ENCODE measurements around the gene HDAC9.

The HDAC9 gene

DNA sequence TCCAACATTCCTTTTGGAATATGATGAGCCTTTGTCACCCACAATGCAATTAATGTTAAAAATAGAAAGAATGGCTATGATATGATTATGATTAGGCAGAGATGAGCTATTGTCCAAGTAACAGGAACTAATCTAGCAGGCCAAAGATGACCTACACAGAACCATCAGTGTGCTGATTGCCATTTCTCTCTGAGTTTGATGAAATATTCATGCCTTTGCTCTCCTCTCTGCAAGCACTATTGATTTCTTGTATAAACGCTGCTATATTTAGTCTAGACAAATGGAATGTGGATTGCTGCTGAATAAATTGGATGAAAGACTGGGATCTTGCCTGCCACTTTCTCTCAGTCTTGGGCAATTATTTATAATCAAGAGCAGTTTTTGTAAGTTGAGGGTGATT is 85.4 kb downstream of the HDAC9 start:
- no peak for DNase-seq (ENCODE audit: low read depth in 2 of 2, low spot score in 1 of 2)

DNA sequence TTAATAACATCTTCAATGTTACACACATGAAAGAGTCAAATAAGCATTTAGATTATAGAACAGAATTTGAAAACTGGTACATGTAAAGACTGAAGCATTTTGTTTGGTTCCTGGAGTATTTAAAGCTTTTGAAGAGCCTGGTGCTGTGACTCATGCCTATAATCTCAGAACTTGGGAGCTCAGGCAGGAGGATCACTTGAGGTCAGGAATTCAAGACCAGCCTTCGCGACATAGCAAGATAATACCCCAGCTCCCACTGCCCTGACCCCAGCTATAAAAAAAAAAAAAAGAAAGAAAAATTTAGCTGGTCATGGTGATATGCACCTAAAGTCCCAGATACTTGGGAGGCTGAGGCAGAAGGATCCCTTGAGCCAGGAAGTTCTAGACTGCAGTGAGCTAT is 87.8 kb downstream of the HDAC9 start:
- DNase-seq (ENCODE audit: low read depth in 2 of 2, low spot score in 1 of 2), result no peak

- DNase-seq (ENCODE audit: low read depth in 2 of 2, low spot score in 1 of 2), result no peak
Observed at GRCh38 chr7:18590241-18590640, 94.7 kb downstream of the HDAC9 start.

GRCh38 chr7:18590744-18591340 is 95.3 kb downstream of the HDAC9 start:
- no peak for DNase-seq (ENCODE audit: low read depth in 2 of 2, low spot score in 1 of 2)

GRCh38 chr7:18593602-18594279 is 98.2 kb downstream of the HDAC9 start:
- DNase-seq (ENCODE audit: low read depth in 2 of 2, low spot score in 1 of 2), result no peak

DNA sequence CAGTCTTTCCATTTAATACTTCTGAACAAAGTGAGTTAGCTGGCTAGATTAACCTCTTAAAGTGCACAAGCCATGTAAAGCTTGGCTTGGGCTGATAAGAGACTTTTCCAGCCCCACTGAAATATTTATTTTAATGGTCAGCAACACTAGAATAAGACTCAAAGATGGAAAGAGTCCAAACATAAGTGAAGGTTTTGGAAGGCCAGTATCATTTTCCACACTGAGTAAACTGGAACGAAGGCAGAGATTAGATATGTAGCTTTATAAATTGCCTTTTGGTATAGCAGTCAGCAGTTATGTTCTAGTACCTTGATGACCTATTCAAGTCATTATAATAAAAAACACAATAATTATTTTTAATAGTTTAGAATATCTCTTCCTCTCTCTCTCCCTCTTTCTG is 102.2 kb downstream of the HDAC9 start:
- no peak for DNase-seq (ENCODE audit: low read depth in 2 of 2, low spot score in 1 of 2)

GRCh38 chr7:18607025-18607424 is 111.5 kb downstream of the HDAC9 start:
- DNase-seq (ENCODE audit: low read depth in 2 of 2, low spot score in 1 of 2), result no peak

DNA sequence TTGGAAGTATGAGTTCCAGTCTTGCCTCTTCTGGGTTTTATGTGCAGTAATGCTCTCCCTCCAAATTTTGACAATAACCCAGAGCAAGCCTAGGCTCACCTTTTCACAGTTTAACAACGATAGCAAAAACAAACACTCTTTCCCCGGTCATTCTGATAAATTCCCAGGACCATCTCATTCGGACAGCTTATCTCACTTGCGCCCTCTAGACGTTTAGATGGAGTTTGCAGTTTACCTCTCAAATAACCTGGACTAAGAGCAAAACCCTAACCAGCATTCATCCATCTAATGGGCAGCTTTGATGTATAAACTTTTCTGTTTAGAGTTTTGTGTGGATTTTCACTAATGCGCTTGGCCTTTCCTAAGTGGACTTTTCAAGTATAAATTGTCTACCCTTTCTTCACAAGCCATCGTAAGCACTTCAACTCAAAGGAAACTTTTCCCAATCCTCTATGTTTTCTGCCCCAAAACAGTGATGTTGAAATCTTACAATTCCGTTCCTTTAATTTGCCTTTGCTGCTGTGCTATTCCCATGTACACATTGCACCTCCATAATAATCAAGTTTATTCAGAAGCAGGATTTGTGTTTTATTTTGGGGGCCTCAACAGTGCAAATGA is 114.9 kb downstream of the HDAC9 start:
- no peak for DNase-seq (ENCODE audit: low read depth in 2 of 2, low spot score in 1 of 2)

- DNase-seq (ENCODE audit: low read depth in 2 of 2, low spot score in 1 of 2), result no peak
Observed at GRCh38 chr7:18614841-18615240, 119.3 kb downstream of the HDAC9 start.

- no peak for DNase-seq (ENCODE audit: low read depth in 2 of 2, low spot score in 1 of 2)
Observed at GRCh38 chr7:18619311-18619710, 123.8 kb downstream of the HDAC9 start.

DNA sequence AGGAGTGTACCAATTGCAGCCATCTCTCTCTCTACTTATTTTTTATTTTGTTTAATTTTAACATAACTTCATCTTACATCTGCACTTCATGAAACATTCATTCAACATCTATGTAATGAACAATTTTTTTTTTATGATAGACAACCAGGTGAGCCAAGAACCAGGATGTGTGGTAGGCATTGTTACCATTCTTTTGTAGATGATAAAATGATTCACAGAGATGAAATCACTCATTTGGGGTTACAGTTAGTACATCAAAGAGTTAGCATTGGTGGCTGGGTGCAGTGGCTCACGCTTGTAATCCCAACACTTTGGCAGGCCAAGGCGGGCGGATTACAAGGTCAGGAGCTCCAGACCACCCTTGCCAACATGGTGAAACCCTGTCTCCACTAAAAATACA is 127.8 kb downstream of the HDAC9 start:
- no peak for DNase-seq (ENCODE audit: low read depth in 2 of 2, low spot score in 1 of 2)

DNA sequence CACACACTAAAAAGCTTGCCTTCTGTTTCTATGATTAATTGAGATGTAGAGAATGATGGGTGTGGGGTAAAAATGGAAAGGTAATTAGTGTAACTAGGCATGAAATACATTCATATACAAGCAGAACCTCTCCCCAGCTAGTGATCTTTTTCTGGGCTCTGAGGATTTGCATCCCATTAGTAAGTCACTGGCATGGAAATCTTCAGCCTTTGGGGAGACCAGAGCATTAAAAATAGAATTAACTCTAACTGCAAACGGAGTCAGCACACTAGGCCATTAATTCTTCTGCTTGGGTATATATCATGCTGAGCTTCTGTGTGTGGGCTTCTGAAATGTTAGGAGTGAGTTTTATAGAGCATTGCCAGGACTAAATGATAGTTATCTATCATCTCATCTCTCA is 128.9 kb downstream of the HDAC9 start:
- no peak for DNase-seq (ENCODE audit: low read depth in 2 of 2, low spot score in 1 of 2)

DNA sequence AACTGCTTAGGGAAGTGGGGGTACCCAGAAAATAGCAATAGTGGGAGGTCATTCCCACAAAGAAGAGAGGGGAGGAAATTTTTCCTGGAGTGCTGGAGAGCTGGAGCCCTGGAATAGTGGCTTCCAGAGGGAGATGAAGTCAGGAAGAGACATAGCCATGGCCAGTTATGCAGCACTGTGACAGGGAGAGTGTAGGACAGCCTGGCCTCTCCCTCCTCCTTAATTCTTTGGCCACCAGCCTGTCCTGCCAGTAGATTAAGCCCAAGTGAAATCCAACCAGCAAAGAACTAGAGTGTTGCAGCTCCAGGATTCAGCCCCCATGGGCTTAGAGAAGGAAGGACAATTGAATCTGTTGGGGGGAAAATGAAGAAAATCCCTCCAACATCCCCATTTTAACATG is 130.5 kb downstream of the HDAC9 start:
- no peak for DNase-seq (ENCODE audit: low read depth in 2 of 2, low spot score in 1 of 2)

GRCh38 chr7:18626717-18627116 is 131.2 kb downstream of the HDAC9 start:
- no peak for DNase-seq (ENCODE audit: low read depth in 2 of 2, low spot score in 1 of 2)

GRCh38 chr7:18637516-18637915 is 142.0 kb downstream of the HDAC9 start:
- DNase-seq (ENCODE audit: low read depth in 2 of 2, low spot score in 1 of 2), result no peak

DNA sequence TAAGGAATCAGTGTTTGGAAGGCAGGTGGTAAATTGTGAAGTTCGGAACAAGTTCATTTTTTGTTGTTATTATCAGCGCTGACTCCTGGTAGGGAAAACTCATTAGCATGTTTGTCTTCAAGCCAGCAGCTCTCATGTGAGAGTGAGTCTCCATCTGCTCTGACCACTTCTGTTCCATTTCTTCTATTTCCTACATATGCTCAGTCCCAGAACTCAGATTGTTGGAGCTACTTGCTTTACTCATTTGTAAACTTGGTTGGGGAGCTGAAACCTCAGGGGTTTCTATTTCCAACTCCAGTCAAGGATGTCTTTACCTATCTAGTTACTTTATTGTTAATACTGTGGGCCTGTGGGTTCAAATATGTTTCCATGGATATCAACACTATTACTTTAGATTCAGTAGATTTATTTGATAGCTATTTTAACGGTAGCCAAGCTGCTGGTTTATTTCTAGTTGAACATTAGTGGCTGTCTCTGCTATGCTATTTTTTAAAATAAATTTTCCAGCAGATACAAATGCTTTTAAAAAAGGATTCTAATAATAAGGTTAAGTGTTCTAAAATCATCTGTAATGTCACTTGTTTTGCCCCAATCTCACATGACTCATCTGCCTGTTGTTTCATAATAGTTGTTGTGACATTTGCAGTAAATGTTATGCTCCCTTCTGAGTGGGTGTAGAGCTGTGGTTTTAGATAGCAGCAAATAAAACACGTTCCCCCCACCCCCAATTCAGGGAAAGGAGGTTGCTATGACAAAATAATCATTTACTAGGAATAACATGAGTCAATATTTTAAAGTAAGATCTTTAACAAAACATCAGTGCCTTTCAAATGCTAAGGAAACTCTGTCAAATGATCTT is 143.3 kb downstream of the HDAC9 start:
- no peak for DNase-seq (ENCODE audit: low read depth in 2 of 2, low spot score in 1 of 2)

DNA sequence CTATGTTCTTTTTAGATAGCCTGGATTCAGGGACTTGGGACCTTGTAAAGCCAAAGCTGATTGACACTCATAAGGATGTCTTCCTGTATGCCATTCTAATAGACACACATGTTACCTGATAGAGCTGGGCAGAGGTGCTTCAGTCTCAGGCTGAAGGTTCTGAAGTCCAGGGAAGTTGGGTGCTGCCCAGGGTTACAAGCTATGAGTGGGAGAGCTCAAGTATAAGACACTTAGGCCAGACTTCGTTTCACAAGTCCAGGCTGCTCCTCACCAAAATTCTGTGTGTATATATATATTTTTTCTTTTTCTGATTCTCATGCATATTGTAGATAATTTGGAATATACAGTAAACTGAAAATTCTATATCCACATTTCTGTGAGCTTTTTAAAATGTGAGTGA is 144.2 kb downstream of the HDAC9 start:
- no peak for DNase-seq (ENCODE audit: low read depth in 2 of 2, low spot score in 1 of 2)

GRCh38 chr7:18644981-18645380 is 149.4 kb downstream of the HDAC9 start:
- no peak for DNase-seq (ENCODE audit: low read depth in 2 of 2, low spot score in 1 of 2)

DNA sequence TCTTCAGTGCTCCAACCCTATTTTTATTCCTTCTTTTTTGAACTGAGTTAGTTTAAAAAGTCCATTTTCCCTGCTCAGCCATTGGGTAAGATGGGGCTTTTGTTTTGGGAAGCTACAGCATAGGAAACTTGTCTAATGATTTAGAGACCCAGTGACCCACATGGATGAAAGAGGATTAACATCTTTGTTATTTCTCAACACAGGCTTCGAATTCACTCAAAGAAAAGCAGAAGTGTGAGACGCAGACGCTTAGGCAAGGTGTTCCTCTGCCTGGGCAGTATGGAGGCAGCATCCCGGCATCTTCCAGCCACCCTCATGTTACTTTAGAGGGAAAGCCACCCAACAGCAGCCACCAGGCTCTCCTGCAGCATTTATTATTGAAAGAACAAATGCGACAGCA is 152.0 kb downstream of the HDAC9 start:
- no peak for DNase-seq (ENCODE audit: low read depth in 2 of 2, low spot score in 1 of 2)

GRCh38 chr7:18648849-18649758 is 153.6 kb downstream of the HDAC9 start:
- no peak for DNase-seq (ENCODE audit: low read depth in 2 of 2, low spot score in 1 of 2)

Data from stimulated activated CD8-positive, alpha-beta memory T cell treated with anti-CD3 and anti-CD28 coated beads, Interleukin-4, amount 100 ng/mL, for 1 hour (primary cell).